ENCODE data around the gene C16orf89.
"Not testable (repeated sequence)": the region's sequence is repeated elsewhere in the genome, so short reads cannot be mapped to it uniquely, and the experiment has no call there.

- TF ChIP-seq ZNF317 (CRISPR knock-in tag; IDR thresholded peaks at IDR 0.05; ENCODE audit: borderline replicate concordance, low read depth); CTCF (IDR thresholded peaks at IDR 0.05); NR3C1 (CRISPR knock-in tag; conservative IDR thresholded peaks at IDR 0.05; ENCODE audit: low read depth); E2F1 (CRISPR knock-in tag; IDR thresholded peaks at IDR 0.05); ATF1 (CRISPR knock-in tag; IDR thresholded peaks at IDR 0.05); RORB (CRISPR knock-in tag; IDR thresholded peaks at IDR 0.05); EMX1 (CRISPR knock-in tag; IDR thresholded peaks at IDR 0.05); NFYB (CRISPR knock-in tag; conservative IDR thresholded peaks at IDR 0.05; ENCODE audit: low read depth); ATF3 (CRISPR knock-in tag; conservative IDR thresholded peaks at IDR 0.05); CREB1 (CRISPR knock-in tag; IDR thresholded peaks at IDR 0.05); GABPB1 (CRISPR knock-in tag; IDR thresholded peaks at IDR 0.05): not testable (repeated sequence)
Measured at GRCh38 chr16:5084099-5084731, 18.5 kb upstream of the C16orf89 start.

Measured in WTC11 (cell line).